NCI-H446 (cell line): ENCODE measurements around the gene CPAMD8.

ENCODE experiments used
- DNase-seq, 2 experiments: peaks; one replicate each; lab custom pipeline; 2025; lab: John Stamatoyannopoulos, UW

CPAMD8 gene

DNA sequence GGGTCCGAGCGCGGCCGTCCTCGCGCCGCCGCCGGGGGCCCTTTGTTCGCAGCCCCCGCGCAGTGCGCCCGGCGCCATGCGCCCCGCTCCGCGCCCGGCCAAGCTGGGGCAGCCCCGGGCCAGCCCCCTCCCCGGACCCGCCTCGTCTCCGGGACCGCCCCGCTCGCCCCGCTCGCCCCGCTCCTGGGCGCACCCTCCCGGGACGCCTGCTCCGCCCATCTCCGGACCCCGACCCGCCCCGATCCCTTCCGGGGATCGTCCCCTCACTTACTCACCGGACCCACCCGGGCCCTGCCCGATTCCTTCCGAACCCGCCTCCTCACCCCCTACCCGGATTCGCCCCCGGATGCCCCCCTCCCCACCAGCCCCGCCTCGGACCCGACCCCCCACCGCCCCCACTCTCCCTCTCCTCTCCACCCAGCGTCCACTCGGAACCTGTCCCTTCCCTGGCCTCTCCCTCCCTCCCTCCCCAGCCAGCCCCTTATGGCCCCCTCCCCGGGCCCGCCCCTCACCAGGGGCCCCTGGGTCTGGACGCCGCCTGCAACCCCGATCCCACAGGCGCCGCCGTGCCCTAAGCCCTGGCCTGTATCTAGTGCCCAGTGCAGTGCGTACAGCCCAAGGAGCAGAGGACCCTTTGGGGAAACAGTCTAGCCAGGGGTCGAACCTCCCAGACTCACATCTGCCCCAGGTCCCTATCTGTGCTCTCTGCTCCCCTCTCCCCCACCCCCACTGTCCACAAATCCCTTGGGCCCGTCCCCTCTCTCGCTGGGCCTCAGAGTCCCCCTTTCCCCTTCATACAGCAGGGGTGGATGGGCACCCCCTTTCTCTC lies at the start of gene CPAMD8:
Gene CPAMD8 (minus strand): TSS at position 105 of the 829 bp plus-strand sequence. CDS start 168 bp downstream, outside the sequence.
- DNase-seq = no peak

DNA sequence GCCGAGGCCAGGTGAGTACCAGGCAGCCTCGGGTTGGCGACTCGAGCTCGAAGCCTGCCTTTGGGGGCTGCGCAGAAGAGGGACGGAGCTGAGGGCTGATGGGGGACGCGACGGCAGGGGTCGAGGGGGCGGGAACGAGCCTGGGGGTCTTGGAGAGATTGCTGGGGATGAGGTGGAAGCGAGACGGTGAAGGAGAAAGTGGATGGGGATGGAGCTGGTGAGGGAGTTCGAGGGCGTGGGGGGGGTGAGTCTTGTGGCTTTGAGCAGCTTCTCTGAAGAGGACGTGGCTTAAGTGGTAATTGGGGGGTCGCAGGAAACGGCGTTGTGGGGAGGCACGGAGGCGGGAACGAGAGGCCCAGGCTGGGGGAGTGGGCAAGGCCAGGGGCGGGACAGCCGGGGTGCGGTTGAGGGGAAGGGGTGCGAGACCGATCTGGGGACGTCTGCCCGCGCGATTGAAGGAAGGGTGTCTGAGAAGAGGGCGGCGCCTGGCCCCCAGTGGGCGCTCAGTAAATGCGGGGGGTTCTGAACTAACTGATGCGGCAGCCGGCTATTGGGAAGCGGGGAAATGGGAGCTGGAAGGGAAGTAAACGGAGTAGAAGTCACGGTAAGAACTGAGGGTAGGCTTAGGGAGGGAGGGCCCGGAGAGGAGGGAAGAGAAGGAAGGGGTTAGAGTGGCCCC lies 49.4 kb upstream of the CPAMD8 start:
- DNase-seq = no peak

DNA sequence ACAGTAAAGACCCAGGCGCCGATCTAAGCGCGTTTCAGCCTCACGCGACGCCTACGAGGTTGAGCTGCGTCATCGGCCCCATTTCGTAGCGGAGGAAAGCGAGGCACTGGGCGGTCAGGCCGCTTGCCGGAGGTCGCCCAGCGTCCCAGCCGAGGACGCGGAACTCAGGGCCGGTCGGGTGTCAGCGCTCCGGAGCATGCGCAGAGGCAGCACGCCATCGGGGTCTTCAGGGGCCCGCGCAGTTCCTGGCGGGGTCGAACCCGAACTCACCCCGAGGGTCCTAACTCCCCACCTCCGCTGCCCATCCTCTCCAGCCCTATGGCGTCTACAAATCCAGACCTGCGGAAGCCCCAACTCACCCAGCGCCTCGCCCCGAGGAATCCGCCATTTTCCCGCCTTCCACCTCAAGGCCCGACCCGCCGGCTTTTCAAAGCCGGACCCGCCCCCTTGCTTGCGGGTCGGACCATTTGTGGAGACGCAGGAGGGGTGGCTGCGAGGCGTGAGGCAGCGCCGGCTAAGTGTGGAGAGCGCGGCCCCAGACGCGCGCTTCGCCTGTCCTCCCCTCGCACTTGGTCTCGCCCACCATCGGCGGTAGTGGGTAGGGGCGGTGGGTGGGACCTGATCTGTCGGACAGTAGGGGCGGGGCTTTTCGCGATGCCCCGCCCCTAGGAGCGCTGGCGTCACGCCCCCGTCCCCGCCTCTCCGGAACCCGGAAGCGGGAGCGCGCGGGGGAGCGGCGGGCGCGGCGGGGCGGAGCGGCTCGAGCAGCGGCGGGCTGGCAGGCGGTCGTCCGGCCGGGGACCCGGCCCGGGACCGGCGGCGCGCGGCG lies 48.6 kb upstream of the CPAMD8 start, which contains the start of the genes HAUS8 and MYO9B:
Gene HAUS8 (minus strand): TSS at position 418 of the 829 bp plus-strand sequence. CDS start 30 bp downstream, at position 388.
Gene MYO9B (plus strand): TSS at position 743 of the 829 bp plus-strand sequence. CDS start 25,941 bp downstream, outside the sequence.
- DNase-seq = peak; percentile 98 to 100

DNA sequence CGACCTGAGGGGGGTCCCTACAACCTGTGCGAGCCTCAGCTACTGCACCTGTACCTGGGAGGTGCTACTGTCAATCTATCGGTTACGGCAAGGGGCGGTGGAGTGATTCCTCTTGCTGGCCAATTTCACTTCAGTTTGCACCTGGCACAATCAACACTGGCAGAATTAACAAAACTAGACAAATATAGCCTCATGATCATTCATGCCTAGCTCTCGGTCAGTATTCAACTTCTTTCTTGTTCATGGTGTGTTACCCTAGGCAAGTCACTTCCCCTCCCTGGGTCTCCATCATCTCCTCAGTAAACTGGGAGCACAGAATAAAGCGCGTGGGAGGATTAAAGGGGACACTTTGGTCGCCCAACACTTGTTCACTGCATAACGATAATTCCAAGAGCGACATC lies 48.0 kb upstream of the CPAMD8 start:
- DNase-seq = no peak

DNA sequence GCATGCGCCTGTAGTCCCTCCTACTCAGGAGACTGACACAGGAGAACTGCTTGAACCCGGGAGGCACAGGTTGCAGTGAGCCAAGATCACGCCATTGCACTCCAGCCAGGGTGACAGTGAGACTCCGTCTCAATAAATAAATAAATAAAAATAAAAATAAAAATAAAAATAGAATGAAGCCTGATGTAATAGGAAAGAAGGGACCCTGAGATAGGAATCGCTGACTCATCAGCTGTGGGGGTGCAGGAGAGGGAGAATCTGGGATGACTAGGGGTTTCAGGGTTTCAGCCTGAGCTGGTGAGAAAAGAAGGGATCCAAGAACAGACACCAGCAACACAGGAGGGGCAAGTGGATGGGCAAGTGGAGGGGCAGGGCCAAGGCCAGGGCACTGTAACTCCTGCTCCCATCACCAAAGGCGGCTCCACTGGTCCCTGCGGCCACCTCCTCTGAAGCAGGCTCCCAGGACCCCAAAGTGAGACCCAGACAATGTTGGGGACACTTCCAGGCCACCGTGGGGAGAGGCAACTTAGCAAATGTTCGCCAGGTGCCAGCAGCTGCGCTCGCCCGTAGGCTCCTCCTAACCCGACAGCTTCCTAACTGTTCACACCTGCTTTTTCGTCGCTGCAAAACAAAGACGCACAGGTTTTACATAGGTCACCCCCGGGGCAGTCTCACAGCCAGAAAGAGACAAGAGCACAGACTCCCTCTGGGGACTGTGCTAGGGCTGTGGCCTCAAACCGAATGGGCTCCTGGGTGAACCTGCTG lies 47.4 kb upstream of the CPAMD8 start:
- DNase-seq = no peak

DNA sequence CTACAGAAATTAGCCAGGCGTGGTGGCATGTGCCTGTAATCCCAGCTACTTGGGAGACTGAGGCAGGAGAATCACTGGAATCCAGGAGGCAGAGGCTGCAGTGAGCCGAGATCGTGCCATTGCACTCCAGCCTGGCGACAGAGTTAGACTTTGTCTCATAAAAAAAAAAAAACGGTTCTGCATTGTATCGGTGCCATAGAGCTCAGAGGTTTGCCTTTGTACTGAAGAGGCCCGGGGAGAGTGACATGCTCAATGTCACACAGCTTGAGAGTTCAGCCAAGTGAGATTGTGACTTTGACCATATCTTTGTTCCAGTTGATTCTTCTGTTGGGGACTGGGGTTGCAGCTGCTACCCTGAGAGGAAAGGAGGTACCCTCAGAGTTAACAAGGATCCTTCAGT lies 44.3 kb upstream of the CPAMD8 start:
- DNase-seq = no peak

DNA sequence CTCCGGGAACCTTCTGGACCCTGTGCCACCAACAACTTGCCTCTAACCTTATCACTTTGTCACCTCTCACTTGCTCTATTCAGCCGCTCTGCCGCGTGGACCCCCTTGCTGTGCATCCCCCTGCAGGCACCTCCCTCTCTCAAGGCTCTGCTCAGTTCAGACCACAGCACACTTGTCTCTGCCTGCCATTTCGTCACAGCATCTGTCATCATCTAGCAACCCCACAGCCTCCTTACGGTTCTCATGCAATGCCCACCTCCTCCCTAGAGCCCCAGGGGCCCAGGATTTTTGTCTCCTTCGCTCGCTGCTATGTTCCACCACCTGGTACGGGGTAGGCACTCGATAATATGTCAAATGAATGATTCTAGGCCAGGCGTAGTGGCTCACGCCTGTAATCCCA lies 43.8 kb upstream of the CPAMD8 start:
- DNase-seq = no peak

DNA sequence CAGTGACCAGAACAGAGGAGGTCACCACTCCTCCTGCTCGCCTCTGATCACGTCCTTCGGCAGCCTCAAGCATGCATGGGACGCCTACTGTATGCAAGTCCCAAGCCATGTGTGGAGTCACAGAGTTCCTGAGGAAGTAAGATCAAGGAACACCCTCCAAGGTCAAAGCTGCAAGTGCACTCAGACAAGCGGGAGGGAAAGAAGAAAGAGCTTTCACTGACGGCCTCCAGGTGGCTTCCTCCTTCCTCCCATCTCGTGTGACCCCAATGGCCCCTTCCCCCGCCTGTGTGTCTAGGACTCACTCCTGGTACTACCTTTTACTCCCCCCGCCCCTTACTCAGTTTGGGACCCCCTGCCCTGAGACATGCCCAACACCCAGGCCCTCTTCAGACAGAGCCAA lies 42.6 kb upstream of the CPAMD8 start:
- no peak for DNase-seq

DNA sequence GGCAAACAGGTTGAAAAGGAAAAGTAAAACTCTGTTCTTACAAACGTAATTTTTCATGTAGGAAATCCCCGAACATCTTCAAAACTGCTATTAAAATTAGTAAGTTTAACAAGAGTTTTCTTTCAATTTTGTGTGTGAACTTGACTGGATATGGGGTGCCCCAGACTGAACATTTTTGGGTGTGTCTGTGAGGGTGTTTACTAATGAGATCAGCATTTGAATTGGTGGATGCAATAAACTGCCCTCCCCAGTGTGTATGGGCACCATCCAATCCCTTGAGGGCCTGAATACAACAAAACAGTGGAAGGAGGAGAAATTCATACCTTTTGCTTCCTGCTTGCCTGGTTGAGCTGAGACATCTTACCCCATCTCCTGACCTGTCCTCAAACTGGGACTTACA lies 36.8 kb upstream of the CPAMD8 start:
- no peak for DNase-seq

DNA sequence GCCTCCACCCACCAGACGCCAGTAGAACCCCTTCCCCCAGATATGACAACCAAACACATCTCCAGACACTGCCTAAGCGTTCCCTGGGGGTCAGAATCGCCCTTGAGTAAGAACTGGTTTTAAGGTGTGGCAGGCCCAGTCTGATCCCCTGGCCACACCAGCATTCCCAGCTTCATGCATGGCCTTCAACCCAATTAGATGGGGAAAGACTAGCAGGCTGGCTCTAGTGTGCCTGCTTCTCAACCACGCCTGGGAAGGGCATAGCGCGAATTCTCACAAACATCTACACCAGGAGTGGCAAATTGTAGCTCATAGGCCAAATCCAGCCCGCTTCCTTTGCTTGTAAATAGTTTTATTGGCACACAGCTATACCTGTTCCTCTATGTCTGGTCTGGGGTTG lies 35.1 kb upstream of the CPAMD8 start:
- no peak for DNase-seq

DNA sequence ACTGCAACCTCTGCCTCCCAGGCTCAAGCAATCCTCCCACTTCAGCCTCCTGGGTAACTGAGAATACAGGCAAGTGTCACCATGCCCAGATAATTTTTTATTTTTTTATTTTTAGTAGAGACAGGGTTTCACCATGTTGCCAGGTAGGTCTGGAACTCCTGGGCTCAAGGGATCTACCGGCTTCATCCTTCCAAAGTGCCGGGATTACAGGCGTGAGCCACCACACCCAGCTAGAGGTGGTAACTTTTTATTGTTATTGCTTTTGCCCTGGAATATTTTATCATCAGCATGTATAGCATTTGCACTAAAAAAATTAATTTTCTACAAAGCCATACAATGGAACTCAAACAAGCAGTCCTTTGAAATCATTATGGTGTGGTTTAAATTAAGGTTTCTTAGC lies 34.6 kb upstream of the CPAMD8 start:
- DNase-seq = no peak

DNA sequence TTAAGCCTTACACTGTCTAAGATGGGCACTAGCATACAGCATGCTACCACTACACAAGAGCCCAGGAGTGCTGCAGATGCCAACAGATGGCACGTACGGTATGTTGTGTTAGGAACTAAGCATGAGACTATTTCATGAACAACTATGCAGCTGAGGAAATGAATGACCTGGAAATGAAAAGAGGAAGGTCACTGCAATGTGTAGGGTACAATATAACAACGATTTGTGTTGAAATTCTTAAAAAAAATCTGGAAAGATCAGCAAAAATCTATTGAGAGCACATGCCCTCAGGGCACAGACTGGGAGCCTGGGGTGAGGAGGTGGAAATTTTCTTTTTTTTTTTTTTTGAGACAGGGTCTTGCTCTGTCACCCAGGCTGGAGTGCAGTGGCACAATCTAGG lies 34.2 kb upstream of the CPAMD8 start:
- no peak for DNase-seq

DNA sequence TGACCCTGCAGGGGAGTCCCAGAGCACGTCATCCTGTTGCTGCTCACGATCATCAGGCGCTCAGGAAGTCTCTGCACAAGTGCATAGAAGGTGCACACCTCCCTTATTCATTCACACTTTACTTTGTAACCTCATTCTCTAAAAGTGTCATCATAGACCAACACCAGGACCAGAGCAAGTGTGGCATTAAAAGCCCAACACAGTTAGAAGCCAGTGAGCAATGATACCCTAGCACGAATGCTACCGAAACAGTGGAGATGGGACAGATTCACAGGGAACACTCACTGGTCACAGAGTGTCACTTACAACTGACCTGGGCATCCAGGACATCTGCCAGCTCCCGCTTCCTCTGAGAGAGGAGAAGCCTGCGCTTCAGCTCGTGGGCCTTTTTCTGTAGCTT lies 31.6 kb upstream of the CPAMD8 start:
- DNase-seq = no peak

DNA sequence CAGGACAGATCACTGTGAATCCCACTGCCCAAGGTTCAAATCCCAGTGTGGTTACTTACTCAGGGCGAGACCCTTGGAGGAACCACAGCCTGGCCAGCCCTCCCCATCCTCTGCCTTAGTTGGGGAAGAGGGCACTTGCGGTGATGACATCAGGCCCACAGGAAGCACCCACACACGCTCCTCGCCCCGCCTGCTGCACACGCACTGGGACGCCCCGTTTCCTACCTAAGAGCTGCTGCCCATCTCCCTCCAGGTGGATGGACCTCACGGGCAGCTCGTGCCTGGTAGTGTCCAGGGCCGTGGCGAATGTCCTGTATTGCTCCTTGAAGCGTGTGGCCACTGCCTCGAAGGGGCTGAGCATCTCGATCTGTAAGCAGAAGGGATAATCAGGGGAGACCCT lies 29.0 kb upstream of the CPAMD8 start:
- DNase-seq = no peak

DNA sequence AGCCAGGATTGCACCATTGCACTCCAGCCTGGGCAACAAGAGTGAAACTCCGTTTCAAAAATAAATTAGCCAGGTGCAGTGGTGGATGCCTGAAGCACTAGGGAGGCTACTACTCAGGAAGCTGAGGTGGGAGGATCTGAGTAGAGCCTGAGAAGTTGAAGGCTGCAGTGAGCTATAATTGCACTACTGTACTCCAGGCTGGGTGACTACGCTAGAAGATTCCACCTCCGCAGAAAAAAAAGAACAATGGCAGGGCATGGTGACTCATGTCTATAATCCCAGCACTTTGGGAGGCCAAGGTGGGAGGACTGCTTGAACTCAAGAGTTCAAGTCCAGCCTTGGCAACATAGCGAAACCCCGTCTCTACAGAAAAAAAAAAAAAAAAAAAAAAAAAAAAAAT lies 28.1 kb upstream of the CPAMD8 start:
- no peak for DNase-seq

DNA sequence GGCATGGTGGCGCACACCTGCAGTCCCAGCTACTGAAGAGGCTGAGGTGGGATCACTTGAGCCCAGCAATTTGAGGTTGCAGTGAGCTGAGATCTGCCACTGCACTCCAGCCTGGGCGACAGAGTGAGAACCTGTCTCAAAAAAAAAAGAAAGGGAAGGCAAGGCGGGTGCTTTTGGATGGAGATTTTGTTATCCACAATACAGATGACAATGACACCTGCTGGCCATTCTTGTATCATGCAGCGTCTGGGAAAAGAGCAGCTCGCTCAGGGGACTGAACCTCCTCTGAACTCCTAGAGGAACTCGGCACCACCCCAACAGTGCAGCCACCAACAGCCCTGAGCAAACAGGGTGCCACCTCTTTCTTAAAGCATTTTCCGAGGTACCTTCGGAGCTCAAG lies 25.8 kb upstream of the CPAMD8 start:
- DNase-seq = peak in 1 of 2 experiments; percentile 39

DNA sequence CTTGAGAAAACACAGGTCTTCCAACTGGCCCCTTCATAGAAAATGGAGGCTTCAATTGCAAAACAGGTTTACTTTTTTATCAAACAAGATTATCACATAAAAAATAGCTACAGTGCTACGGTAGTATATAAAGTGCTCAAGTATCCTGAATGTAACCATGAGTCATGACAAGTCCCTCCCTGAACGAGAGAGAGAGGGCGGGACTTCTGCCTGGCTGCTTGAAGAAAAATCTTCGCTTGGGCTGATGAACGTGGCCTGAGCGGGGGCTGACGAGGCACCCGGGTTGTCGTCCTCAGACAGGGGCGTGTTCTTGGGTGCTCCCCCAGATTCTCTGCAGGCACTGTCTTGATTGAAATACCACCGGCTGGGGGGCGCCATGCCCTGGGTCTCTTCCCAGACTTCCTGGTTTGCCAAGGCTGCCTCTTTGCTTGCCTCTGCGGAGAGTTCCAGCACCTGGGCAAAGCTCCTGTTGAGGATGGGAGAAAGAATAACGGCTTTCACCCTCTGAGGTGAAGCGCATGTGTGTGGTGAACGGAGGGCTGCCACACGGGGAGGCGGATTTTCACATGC lies 23.2 kb upstream of the CPAMD8 start:
- DNase-seq = no peak

DNA sequence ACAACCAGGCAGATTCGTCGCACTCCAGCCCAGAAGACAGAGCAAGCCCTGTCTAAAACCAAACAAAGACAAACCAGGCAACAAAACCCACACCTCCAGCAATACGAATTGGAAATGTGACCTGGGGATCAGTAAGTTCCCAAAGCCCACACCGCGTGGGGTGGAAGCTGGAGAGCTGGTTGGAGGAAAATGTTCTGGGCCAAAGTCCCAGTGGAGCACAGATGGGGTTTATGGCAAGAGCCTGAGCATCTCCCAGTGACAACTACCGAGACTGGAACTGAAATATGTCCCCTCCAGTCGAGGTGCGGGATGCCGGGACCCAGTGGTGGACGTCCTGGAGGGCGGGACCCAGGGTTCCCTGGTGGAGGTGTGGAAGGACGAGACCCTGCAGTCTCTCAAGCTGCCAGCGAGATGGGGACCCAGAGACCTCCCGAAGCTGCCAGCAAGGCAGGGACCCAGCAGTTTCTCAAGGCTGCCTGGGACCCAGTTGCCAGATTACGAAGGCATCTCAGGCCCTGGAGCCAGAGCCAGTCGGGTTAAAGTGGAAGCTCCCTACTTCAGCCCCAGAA lies 22.4 kb upstream of the CPAMD8 start:
- DNase-seq = no peak

DNA sequence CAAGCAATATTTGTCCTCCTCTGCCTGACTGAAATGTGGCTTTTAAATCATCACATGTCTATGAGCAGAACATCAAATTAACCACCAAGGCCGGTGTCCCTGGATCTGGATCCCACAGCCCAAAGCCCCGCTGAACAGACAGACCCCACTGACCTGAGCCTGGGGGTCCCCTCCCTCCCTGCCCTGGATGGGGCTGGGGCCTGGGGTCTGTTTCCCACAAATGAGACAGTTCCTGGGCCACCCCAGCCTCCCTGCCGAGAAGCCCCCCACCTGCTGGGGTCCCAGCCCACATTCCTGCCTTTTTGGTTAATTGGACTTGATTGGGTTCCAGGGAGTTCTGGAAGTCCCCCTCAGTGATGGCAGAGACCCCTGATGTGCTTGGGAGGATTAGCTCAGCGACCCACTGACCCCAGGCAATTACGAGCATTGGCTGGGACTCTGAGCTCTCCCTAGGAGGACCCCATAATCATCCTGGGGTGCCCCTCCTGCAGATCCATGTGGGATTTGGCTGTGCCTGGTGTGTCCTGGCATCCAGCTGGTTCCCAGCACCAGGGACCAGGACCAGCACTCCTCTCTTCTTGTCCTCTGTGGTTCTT lies 19.4 kb upstream of the CPAMD8 start:
- no peak for DNase-seq

DNA sequence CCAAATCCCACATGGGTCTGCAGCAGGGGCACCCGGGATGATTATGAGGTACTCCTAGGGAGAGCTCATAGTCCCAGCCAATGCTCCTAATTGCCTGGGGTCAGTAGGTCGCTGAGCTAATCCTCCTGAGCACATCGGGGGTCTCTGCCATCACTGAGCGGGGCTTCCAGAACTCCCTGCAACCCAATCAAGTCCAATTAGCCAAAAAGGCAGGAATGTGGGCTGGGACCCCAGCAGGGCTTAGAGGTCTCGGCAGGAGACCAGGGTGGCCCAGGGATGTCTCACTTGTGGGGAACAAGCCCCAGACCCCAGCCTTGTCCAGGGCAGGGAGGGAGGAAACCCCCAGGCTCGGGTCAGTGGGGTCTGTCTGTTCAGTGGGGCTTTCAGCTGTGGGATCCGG lies 17.1 kb upstream of the CPAMD8 start:
- DNase-seq = no peak

DNA sequence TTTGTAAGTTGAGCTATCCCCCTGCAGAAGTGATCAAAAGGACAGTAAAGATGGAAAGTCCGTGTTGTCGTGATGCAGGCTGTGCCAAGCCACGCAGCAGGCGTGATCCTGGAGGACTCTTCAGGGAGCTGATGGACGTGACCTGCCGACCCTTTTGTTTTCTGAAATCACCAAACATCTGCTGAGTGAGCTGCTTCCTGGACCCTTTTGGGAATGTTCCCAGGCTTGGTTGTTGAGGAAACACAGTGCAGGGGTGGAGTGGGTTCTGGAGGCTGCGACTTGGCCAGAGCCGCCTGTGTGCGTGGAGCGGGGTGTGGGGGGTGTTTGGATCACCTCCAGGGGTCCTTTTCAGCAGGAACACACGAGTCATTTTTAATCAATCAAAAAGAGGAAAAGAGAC lies 15.4 kb upstream of the CPAMD8 start:
- no peak for DNase-seq
